GM18511 (cell line): ENCODE results near the gene CEACAM19.
"Not testable (repeated sequence)": the region's sequence is repeated elsewhere in the genome, so short reads cannot be mapped to it uniquely, and the experiment has no call there.

Experiments
- ATAC-seq: cut with Tn5 transposase; IDR thresholded peaks from one replicate; pipeline ENCODE4 v1.9.1; 2021; ENCODE audit warnings: mild to moderate bottlenecking, moderate library complexity; ENCODE audit not compliant: unreplicated experiment

CEACAM19 gene

GRCh38 chr19:44698492-44699201, 27.4 kb downstream of the CEACAM19 start, which contains the start of gene CEACAM16:
Gene CEACAM16, plus strand, starts transcription at chr19:44699151. Its CDS starts 2,306 bp downstream, at chr19:44701457.
- ATAC-seq: no peak

GRCh38 chr19:44700547-44700946, 29.3 kb downstream of the CEACAM19 start:
- no peak for ATAC-seq

GRCh38 chr19:44701228-44701627, 29.9 kb downstream of the CEACAM19 start:
- no peak for ATAC-seq

- no peak for ATAC-seq
Observed at GRCh38 chr19:44702551-44703176, 31.4 kb downstream of the CEACAM19 start.

- no peak for ATAC-seq
Observed at GRCh38 chr19:44703336-44704078, 32.2 kb downstream of the CEACAM19 start.

GRCh38 chr19:44704982-44705381, 33.7 kb downstream of the CEACAM19 start:
- no peak for ATAC-seq

- ATAC-seq: no peak
Observed at GRCh38 chr19:44705502-44706010, 34.3 kb downstream of the CEACAM19 start.

GRCh38 chr19:44706506-44707236, 35.4 kb downstream of the CEACAM19 start:
- no peak for ATAC-seq

- ATAC-seq: no peak
Observed at GRCh38 chr19:44707794-44708193, 36.5 kb downstream of the CEACAM19 start.

- ATAC-seq: no peak
Observed at GRCh38 chr19:44708940-44709339, 37.7 kb downstream of the CEACAM19 start.

- not testable (repeated sequence) for ATAC-seq
Observed at GRCh38 chr19:44709434-44710266, 38.4 kb downstream of the CEACAM19 start.

GRCh38 chr19:44710483-44710882, 39.2 kb downstream of the CEACAM19 start:
- ATAC-seq: no peak

- ATAC-seq: no peak
Observed at GRCh38 chr19:44712864-44713515, 41.7 kb downstream of the CEACAM19 start.

- no peak for ATAC-seq
Observed at GRCh38 chr19:44714597-44715169, 43.4 kb downstream of the CEACAM19 start.

GRCh38 chr19:44717603-44718002, 46.3 kb downstream of the CEACAM19 start:
- no peak for ATAC-seq

GRCh38 chr19:44718441-44719261, 47.4 kb downstream of the CEACAM19 start:
- ATAC-seq: no peak

- no peak for ATAC-seq
Observed at GRCh38 chr19:44719262-44719701, 48.0 kb downstream of the CEACAM19 start.

- ATAC-seq: not testable (repeated sequence)
Observed at GRCh38 chr19:44720396-44720795, 49.1 kb downstream of the CEACAM19 start.
